HL-60 (cell line): ENCODE results near the gene FGD5.
"Not testable (repeated sequence)": the region's sequence is repeated elsewhere in the genome, so short reads cannot be mapped to it uniquely, and the experiment has no call there.

Source experiments
- DNase-seq, 2 experiments: peaks; one replicate each; pipeline ENCODE4 v3.0.0-alpha.2; 2010 to 2020; ENCODE audit warnings: low read depth in 1 of 2, low spot score in 1 of 2
- H3K27ac ChIP-seq: fragments of 250-450 bp; sonication (Bioruptor Pico); replicated peaks from 2 replicates; pipeline ENCODE4 v1.5.1; 2020; ENCODE audit warnings: mild to moderate bottlenecking, moderate library complexity
- H3K27me3 ChIP-seq: fragments of 250-450 bp; sonication (Bioruptor Pico); 2 replicates; pipeline ENCODE4 v1.5.1; 2021; ENCODE audit warnings: mild to moderate bottlenecking, moderate library complexity; ENCODE audit not compliant: insufficient read depth, poor library complexity, severe bottlenecking
- H3K4me3 ChIP-seq: replicated peaks from 2 replicates; pipeline ENCODE4 v1.5.1; 2011; ENCODE audit warnings: mild to moderate bottlenecking, control low read depth, low read length; ENCODE audit not compliant: insufficient read depth
- GABPA ChIP-seq: IDR thresholded peaks from 2 replicates; pipeline ENCODE4 v1.6.1; 2012; ENCODE audit warnings: low read depth
- POLR2AphosphoS5 ChIP-seq: IDR thresholded peaks from 2 replicates; pipeline ENCODE4 v1.6.1; 2012; ENCODE audit warnings: low read depth
- SPI1 ChIP-seq: IDR thresholded peaks from 2 replicates; pipeline ENCODE4 v1.6.1; 2012; ENCODE audit warnings: low read depth, mild to moderate bottlenecking, borderline replicate concordance
- TF ChIP-seq, protein P1 (sequence below): IDR thresholded peaks from one replicate; pipeline ENCODE4 v1.5.1; 2011; ENCODE audit warnings: low read length, control low read depth, inconsistent platforms; ENCODE audit not compliant: insufficient read depth
- TF ChIP-seq, protein P2 (sequence below): IDR thresholded peaks from 2 replicates; pipeline ENCODE4 v1.6.1; 2012; ENCODE audit warnings: low read depth; ENCODE audit not compliant: insufficient replicate concordance

Gene FGD5

DNA sequence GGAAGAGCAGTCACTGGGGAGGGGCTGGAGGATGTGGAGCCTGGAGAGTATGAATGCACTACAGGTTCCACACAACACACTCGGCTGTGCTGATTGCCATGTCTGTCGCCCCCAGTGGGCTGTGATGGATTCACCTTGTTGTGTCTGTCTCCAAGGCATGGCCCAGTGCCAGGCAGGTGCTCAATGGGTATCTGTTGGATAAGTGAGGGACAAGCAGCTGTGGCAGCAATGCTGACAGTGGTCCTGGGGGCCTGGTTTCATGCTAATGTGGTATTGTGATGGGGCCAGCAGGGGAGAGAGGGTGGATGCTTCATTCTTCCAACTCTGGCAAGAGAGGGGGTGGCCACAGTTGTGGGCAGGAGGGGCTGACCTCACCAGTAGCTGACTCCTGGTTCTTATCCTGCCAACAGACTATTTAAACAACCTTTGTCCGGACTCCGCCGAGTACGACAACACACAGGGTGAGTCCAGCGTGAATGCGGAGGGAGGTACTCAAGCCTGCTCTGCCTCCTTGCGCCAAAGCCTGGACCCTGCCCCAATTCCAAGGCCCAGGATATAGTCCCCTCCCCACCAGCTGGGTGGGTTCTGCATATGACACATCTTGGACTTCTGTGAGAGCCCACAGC, 81.3 kb downstream of the FGD5 start:
- TF ChIP-seq SPI1, result no peak
- TF ChIP-seq GABPA, result no peak
- TF ChIP-seq, protein P1, sequence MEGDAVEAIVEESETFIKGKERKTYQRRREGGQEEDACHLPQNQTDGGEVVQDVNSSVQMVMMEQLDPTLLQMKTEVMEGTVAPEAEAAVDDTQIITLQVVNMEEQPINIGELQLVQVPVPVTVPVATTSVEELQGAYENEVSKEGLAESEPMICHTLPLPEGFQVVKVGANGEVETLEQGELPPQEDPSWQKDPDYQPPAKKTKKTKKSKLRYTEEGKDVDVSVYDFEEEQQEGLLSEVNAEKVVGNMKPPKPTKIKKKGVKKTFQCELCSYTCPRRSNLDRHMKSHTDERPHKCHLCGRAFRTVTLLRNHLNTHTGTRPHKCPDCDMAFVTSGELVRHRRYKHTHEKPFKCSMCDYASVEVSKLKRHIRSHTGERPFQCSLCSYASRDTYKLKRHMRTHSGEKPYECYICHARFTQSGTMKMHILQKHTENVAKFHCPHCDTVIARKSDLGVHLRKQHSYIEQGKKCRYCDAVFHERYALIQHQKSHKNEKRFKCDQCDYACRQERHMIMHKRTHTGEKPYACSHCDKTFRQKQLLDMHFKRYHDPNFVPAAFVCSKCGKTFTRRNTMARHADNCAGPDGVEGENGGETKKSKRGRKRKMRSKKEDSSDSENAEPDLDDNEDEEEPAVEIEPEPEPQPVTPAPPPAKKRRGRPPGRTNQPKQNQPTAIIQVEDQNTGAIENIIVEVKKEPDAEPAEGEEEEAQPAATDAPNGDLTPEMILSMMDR, result no peak
- TF ChIP-seq POLR2AphosphoS5, result no peak
- TF ChIP-seq, protein P2, sequence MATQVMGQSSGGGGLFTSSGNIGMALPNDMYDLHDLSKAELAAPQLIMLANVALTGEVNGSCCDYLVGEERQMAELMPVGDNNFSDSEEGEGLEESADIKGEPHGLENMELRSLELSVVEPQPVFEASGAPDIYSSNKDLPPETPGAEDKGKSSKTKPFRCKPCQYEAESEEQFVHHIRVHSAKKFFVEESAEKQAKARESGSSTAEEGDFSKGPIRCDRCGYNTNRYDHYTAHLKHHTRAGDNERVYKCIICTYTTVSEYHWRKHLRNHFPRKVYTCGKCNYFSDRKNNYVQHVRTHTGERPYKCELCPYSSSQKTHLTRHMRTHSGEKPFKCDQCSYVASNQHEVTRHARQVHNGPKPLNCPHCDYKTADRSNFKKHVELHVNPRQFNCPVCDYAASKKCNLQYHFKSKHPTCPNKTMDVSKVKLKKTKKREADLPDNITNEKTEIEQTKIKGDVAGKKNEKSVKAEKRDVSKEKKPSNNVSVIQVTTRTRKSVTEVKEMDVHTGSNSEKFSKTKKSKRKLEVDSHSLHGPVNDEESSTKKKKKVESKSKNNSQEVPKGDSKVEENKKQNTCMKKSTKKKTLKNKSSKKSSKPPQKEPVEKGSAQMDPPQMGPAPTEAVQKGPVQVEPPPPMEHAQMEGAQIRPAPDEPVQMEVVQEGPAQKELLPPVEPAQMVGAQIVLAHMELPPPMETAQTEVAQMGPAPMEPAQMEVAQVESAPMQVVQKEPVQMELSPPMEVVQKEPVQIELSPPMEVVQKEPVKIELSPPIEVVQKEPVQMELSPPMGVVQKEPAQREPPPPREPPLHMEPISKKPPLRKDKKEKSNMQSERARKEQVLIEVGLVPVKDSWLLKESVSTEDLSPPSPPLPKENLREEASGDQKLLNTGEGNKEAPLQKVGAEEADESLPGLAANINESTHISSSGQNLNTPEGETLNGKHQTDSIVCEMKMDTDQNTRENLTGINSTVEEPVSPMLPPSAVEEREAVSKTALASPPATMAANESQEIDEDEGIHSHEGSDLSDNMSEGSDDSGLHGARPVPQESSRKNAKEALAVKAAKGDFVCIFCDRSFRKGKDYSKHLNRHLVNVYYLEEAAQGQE, result no peak
- DNase-seq, result no peak
- no peak overlapping the region for H3K27ac ChIP-seq
- H3K4me3 ChIP-seq, result no peak overlapping the region
- no peaks in the 10 kb centered on the region for H3K27me3 ChIP-seq

DNA sequence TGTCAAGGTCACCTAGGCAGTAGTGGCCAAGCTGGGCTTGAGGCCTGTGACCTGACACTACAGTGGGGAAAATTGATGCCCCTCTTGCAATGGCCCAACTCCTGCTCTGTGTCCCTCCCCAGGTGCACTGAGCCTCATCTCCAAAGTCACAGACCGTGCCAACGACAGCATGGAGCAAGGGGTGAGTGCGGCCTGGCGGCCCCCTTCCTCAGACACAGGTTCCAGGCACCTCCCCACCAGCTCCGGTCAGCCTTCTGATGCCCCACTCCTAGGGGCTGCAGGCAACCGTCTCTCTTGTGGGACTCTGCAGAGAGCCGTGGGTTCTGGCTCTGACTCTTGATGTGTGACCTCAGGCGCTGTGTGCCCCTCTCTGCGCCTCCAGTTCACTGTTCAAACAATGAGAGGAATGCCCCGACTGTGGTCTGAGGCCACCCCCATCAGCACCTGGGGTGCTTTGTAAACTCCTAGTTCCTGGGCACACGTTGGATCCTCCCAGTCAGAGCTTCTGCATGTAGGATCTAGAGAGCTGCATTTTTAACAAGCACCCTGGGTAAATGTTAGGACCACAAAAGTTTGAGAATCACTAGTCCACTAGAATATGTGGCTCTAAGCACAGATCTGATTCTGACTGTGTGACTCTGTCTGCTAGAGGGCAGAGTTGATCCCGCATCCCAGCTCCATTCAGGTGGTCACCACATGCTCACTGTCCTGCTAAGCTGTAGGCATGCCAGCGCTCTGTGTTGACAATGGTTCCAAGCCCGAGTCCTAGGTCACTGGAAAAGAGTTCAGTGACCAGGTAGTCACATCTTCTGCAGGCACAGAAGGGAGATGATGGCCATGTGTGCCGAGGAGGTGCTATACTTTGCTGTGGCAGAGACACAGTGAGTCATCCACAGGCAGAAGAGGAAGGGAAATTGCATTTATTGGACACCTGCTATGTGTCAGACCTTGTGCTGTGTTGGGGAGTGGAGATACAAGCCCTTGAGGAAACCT, 82.4 kb downstream of the FGD5 start:
- Histone ChIP-seq H3K4me3 (no peak overlapping the region), H3K27ac (no peak overlapping the region), H3K27me3 (no peaks in the 10 kb centered on the region)
- TF ChIP-seq POLR2AphosphoS5, result no peak
- TF ChIP-seq, protein P2, result no peak
- TF ChIP-seq SPI1, result no peak
- TF ChIP-seq, protein P1, result no peak
- no peak for TF ChIP-seq GABPA
- no peak for DNase-seq

DNA sequence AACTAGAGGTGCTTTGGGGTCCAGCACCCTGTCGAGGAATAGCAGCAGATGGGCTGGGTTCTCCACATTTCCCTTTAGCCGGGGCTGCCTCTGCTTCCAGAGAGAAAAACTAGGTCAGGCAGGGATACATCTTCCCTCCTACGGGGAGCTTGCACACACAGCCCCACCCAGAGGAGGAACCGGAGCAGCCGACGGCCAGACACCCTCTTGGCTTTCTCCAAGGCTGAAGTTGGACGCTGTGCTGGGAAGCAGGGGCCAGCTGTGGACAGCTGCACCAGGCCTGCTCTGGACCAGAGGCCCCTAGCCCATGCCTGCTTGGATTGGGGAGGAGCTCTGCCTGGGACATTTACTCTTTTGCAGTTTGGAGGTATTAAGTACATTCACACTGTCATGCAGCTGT, 84.0 kb downstream of the FGD5 start:
- Histone ChIP-seq H3K27ac (no peak overlapping the region), H3K4me3 (no peak overlapping the region), H3K27me3 (no peaks in the 10 kb centered on the region)
- no peak for DNase-seq
- TF ChIP-seq, protein P1, result no peak
- TF ChIP-seq, protein P2, result no peak
- TF ChIP-seq GABPA (no peak), POLR2AphosphoS5 (no peak), SPI1 (no peak)

DNA sequence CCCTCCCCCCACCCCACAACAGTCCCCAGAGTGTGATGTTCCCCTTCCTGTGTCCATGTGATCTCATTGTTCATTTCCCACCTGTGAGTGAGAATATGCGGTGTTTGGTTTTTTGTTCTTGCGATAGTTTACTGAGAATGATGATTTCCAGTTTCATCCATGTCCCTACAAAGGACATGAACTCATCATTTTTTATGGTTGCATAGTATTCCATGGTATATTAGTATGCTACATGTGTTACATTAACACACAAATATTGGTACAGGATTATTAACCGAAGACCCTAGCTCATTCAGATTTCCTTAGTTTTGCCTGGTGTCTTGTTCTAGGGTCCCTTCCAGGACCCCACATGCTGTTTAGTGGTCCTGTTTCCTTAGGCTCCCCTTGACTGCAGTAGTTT, 84.7 kb downstream of the FGD5 start:
- not testable (repeated sequence) for DNase-seq, H3K27ac ChIP-seq, H3K27me3 ChIP-seq, H3K4me3 ChIP-seq
